ENCODE measurements around the gene DNAJC16.

Gene DNAJC16

DNA sequence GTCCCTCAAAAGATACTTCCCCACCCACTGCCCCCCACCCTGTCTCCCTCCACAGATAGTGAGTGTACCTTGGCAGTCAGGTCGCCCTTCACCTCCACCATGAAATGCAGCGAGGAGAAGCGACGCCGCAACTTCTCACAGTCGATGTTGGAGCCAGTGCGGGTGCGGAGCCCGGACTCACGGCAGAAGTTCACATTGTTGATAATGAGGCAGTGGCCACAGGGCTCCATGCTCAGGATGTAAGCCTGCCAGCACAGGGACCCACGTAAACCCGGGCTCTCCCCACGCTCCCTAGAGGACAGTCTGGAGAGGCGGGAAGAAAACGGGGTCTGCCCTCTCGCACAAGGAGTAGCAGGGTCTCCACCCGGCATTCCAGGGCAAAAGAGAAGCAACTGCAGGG, 19.8 kb upstream of the DNAJC16 start:
- no peak overlapping the region for H3K4me3 ChIP-seq (ENCODE audit: low read depth, low read length)
- DNase-seq (ENCODE audit: low read depth): no peak
- no peak for TF ChIP-seq MYC (IDR thresholded peaks at IDR 0.05; ENCODE audit: low read depth, low read length)

DNA sequence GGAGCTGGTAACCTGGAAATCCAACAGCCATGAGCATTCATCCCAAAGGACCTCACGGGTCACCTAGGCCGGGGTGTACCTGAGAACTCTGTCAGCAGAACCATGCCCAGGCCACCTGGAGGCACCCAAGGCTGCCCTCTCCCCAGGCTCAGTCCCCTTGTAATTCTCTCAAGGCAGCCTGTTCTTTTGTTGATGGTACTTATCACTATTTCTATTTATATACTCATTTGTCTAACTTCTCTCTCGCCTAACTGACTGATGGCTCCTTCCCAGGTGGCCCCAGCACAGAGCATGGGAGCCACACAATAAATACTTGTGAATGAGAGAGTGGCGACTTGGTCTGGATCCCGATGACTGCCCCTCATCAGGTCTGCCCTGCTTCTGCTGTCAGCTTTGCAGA, 19.4 kb upstream of the DNAJC16 start:
- H3K4me3 ChIP-seq (ENCODE audit: low read depth, low read length): no peak overlapping the region
- no peak for DNase-seq (ENCODE audit: low read depth)
- TF ChIP-seq CTCF (IDR thresholded peaks at IDR 0.05; ENCODE audit: low read depth, low read length) (no peak), MYC (IDR thresholded peaks at IDR 0.05; ENCODE audit: low read depth, low read length) (no peak), POLR2A (IDR thresholded peaks at IDR 0.05; ENCODE audit: extremely low read depth, insufficient read length) (no peak)
- TF ChIP-seq, protein P1, sequence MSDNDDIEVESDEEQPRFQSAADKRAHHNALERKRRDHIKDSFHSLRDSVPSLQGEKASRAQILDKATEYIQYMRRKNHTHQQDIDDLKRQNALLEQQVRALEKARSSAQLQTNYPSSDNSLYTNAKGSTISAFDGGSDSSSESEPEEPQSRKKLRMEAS (IDR thresholded peaks at IDR 0.05; ENCODE audit: low read depth, low read length): no peak

GRCh38 chr1:15508700-15509487, 17.8 kb upstream of the DNAJC16 start:
- H3K4me3 ChIP-seq (ENCODE audit: low read depth, low read length): no peak overlapping the region
- TF ChIP-seq POLR2A (IDR thresholded peaks at IDR 0.05; ENCODE audit: extremely low read depth, insufficient read length) (no peak), CTCF (IDR thresholded peaks at IDR 0.05; ENCODE audit: low read depth, low read length) (no peak), MYC (IDR thresholded peaks at IDR 0.05; ENCODE audit: low read depth, low read length) (no peak)
- TF ChIP-seq, protein P1 (IDR thresholded peaks at IDR 0.05; ENCODE audit: low read depth, low read length): no peak
- DNase-seq (ENCODE audit: low read depth): no peak

DNA sequence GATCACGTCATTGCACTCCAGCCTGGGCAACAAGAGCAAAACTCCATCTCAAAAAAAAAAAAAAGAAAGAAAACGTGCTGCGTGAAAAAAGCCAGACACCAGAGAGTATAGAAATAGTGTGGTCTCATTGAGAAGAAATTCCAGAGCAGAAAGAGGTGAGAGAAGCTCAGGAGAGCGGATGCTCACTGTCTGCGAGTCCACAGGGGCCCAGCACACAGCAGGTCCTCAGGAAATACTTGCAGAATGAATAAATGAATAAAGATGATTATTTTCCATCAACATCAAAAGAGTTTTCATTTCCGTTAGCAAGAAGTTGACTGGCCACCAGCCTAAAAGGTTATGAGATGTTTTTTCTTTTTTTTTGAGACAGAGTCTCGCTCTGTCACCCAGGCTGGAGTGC, 17.1 kb upstream of the DNAJC16 start:
- no peak overlapping the region for H3K4me3 ChIP-seq (ENCODE audit: low read depth, low read length)
- TF ChIP-seq, protein P1 (IDR thresholded peaks at IDR 0.05; ENCODE audit: low read depth, low read length): no peak
- TF ChIP-seq POLR2A (IDR thresholded peaks at IDR 0.05; ENCODE audit: extremely low read depth, insufficient read length) (no peak), MYC (IDR thresholded peaks at IDR 0.05; ENCODE audit: low read depth, low read length) (no peak), CTCF (IDR thresholded peaks at IDR 0.05; ENCODE audit: low read depth, low read length) (no peak)
- DNase-seq (ENCODE audit: low read depth): no peak

DNA sequence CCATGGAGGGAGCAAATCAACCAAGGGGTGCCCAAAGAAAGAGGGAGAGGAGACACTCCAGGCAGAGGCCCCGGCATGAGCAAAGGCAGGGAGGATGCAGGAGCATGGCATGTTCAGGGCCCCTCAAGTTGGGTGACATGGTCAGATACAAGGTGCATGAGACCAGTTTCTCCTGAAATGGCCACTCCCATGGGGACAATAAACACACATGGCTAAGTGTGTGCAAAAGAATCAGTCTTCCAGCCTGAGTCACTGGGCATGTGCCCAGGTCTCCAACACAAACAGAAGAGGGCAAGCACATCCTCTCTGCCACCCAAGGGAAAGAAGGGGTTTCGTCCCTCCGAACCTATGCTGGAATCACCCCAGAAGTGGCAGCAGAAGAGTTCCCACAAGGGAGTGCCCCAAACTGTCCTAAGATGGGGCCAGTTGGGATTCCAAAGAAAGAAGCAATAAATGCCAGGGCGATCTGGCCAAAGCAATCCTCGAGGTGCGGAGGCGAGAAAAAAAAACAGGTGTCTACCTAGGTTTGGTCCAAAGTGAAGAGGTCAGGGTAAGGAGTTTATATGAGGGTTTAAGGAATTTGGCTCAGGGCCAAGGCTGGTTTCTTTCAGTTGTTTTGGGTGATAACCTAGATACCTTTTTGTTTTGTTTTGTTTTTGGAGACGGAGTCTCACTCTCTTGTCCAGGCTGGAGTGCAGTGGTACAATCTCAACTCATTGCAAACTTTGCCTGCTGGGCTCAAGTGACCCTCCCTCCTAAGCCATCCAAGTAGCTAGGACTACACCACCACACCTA, 15.8 kb upstream of the DNAJC16 start:
- TF ChIP-seq, protein P1 (IDR thresholded peaks at IDR 0.05; ENCODE audit: low read depth, low read length): no peak
- TF ChIP-seq MYC (IDR thresholded peaks at IDR 0.05; ENCODE audit: low read depth, low read length) (no peak), POLR2A (IDR thresholded peaks at IDR 0.05; ENCODE audit: extremely low read depth, insufficient read length) (no peak), CTCF (IDR thresholded peaks at IDR 0.05; ENCODE audit: low read depth, low read length) (no peak)
- DNase-seq (ENCODE audit: low read depth): no peak
- H3K4me3 ChIP-seq (ENCODE audit: low read depth, low read length): no peak overlapping the region

GRCh38 chr1:15513192-15513591, 13.5 kb upstream of the DNAJC16 start:
- no peak for DNase-seq (ENCODE audit: low read depth)
- TF ChIP-seq POLR2A (IDR thresholded peaks at IDR 0.05; ENCODE audit: extremely low read depth, insufficient read length) (no peak), MYC (IDR thresholded peaks at IDR 0.05; ENCODE audit: low read depth, low read length) (no peak), CTCF (IDR thresholded peaks at IDR 0.05; ENCODE audit: low read depth, low read length) (no peak)
- TF ChIP-seq, protein P1 (IDR thresholded peaks at IDR 0.05; ENCODE audit: low read depth, low read length): no peak

More at GRCh38 chr1:15513192-15513591, 13.5 kb upstream of the DNAJC16 start:
- H3K4me3 ChIP-seq (ENCODE audit: low read depth, low read length): no peak overlapping the region

Data from NB4 (cell line).